OCI-LY1 (cell line): ENCODE results near the gene GRIK2.

Experiments used
- EZH2 ChIP-seq: fragments of 200-600 bp; sonication (generic), shearing (Covaris generic); IDR thresholded peaks from 2 replicates; pipeline ENCODE4 v1.8.0; 2017; ENCODE audit warnings: borderline replicate concordance, mixed run types, mild to moderate bottlenecking, antibody characterized with exemption, low read length, moderate library complexity, mixed read lengths
- TF ChIP-seq, protein P1 (sequence below): fragments of 200-600 bp; sonication (generic), shearing (Covaris generic); IDR thresholded peaks from 2 replicates; pipeline ENCODE4 v1.5.1; 2017; ENCODE audit warnings: mild to moderate bottlenecking, antibody characterized with exemption, low read length, moderate library complexity, mixed read lengths

DNA sequence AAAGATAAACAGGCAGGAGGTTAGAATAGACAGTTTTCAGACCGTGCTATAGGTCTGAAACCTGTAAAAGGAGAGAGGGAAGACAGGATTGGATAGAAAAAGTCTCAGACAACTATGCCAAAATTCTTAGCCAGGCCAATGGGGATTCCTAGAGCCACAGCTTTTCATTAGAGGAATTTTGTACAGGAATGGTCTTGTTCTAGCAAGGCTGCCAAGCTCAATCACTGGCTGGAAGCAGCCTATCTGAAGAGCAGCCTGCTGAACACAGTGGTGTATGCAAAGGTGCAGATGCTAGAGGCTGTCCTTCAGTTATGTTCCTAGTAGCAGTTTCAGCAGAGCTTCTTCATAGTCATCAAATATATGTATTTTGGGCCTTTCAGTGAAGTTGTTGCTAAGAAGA lies 313.1 kb downstream of the GRIK2 start:
- TF ChIP-seq EZH2, result no peak
- TF ChIP-seq, protein P1, sequence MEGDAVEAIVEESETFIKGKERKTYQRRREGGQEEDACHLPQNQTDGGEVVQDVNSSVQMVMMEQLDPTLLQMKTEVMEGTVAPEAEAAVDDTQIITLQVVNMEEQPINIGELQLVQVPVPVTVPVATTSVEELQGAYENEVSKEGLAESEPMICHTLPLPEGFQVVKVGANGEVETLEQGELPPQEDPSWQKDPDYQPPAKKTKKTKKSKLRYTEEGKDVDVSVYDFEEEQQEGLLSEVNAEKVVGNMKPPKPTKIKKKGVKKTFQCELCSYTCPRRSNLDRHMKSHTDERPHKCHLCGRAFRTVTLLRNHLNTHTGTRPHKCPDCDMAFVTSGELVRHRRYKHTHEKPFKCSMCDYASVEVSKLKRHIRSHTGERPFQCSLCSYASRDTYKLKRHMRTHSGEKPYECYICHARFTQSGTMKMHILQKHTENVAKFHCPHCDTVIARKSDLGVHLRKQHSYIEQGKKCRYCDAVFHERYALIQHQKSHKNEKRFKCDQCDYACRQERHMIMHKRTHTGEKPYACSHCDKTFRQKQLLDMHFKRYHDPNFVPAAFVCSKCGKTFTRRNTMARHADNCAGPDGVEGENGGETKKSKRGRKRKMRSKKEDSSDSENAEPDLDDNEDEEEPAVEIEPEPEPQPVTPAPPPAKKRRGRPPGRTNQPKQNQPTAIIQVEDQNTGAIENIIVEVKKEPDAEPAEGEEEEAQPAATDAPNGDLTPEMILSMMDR, result no peak
